22Rv1 (cell line): Measurements from ENCODE around the gene ITPKB.
"Not testable (repeated sequence)": the region's sequence is repeated elsewhere in the genome, so short reads cannot be mapped to it uniquely, and the experiment has no call there.

Experiments used
- ZFX ChIP-seq: fragments of 450-650 bp; IDR thresholded peaks from 2 replicates; pipeline ENCODE4 v1.6.1; 2017; ENCODE audit warnings: antibody characterized with exemption, borderline replicate concordance
- TF ChIP-seq, protein P1 (sequence below): fragments of 450-650 bp; IDR thresholded peaks from 2 replicates; pipeline ENCODE4 v1.5.1; 2017; ENCODE audit warnings: mild to moderate bottlenecking

- TF ChIP-seq, protein P1, sequence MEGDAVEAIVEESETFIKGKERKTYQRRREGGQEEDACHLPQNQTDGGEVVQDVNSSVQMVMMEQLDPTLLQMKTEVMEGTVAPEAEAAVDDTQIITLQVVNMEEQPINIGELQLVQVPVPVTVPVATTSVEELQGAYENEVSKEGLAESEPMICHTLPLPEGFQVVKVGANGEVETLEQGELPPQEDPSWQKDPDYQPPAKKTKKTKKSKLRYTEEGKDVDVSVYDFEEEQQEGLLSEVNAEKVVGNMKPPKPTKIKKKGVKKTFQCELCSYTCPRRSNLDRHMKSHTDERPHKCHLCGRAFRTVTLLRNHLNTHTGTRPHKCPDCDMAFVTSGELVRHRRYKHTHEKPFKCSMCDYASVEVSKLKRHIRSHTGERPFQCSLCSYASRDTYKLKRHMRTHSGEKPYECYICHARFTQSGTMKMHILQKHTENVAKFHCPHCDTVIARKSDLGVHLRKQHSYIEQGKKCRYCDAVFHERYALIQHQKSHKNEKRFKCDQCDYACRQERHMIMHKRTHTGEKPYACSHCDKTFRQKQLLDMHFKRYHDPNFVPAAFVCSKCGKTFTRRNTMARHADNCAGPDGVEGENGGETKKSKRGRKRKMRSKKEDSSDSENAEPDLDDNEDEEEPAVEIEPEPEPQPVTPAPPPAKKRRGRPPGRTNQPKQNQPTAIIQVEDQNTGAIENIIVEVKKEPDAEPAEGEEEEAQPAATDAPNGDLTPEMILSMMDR = not testable (repeated sequence)
- not testable (repeated sequence) for TF ChIP-seq ZFX
Measured at GRCh38 chr1:226720574-226720973, 18.5 kb downstream of the ITPKB start.
